H7 (cell line): ENCODE results near the gene SESN1. TPM values are rescaled to one million over a fixed set of nuclear protein-coding genes. Genes with fewer than 3 reads are reported as not detected.
"Not testable (repeated sequence)": the region's sequence is repeated elsewhere in the genome, so short reads cannot be mapped to it uniquely, and the experiment has no call there.

Experiments used
- DNase-seq: peaks from one replicate; pipeline ENCODE4 v3.0.0; 2012
- H3K27me3 ChIP-seq: 2 replicates; pipeline ENCODE4 v1.6.0; 2011; ENCODE audit warnings: mild to moderate bottlenecking, low read length; ENCODE audit not compliant: control insufficient read depth, insufficient read depth
- H3K36me3 ChIP-seq: replicated peaks from 2 replicates; pipeline ENCODE4 v1.5.1; 2011; ENCODE audit warnings: low read length; ENCODE audit not compliant: control insufficient read depth, insufficient read depth
- H3K4me3 ChIP-seq: 2 replicates; pipeline ENCODE4 v1.5.1; 2011; ENCODE audit warnings: low read depth, mild to moderate bottlenecking, control low read depth, low read length, moderate library complexity; ENCODE audit not compliant: insufficient read depth
- total RNA-seq: library from RNA; depleted of rRNA; stranded (reverse); fragments of >200 nt; shearing (Covaris generic); gene quantifications from 2 replicates; pipeline ENCODE4 v1.2.3, GENCODE V29; 2014; rRNA removed

Gene SESN1
- 10.4 and 12.8 TPM in 2 replicates for total RNA-seq

GRCh38 chr6:109094416-109095035, at the start of gene SESN1:
Gene SESN1, minus strand, starts transcription at chr6:109094846. Its CDS starts 773 bp downstream, at chr6:109094073.
- Histone ChIP-seq H3K4me3 (peak within 1 kb of the TSS; percentile 86), H3K27me3 (no peaks in the 10 kb centered on the region), H3K36me3 (no peaks in the 10 kb centered on the region)
- DNase-seq = peak; percentile 96

- no peaks in the 10 kb centered on the region for H3K36me3 ChIP-seq
- DNase-seq = no peak
- no peaks in the 10 kb centered on the region for H3K27me3 ChIP-seq
- H3K4me3 ChIP-seq = no peak overlapping the region
Observed at GRCh38 chr6:109143191-109143590, 48.5 kb upstream of the SESN1 start.

- H3K36me3 ChIP-seq, H3K27me3 ChIP-seq, DNase-seq, H3K4me3 ChIP-seq: not testable (repeated sequence)
Observed at GRCh38 chr6:109142067-109142466, 47.4 kb upstream of the SESN1 start.

- Histone ChIP-seq H3K27me3 (no peaks in the 10 kb centered on the region), H3K36me3 (no peaks in the 10 kb centered on the region), H3K4me3 (no peak overlapping the region)
- no peak for DNase-seq
Observed at GRCh38 chr6:109139109-109139508, 44.5 kb upstream of the SESN1 start.

GRCh38 chr6:109136530-109136929, 41.9 kb upstream of the SESN1 start:
- not testable (repeated sequence) for H3K27me3 ChIP-seq, DNase-seq, H3K36me3 ChIP-seq, H3K4me3 ChIP-seq

GRCh38 chr6:109136039-109136438, 41.4 kb upstream of the SESN1 start:
- H3K4me3 ChIP-seq, DNase-seq, H3K36me3 ChIP-seq, H3K27me3 ChIP-seq: not testable (repeated sequence)

GRCh38 chr6:109135600-109135999, 41.0 kb upstream of the SESN1 start:
- H3K36me3 ChIP-seq, DNase-seq, H3K27me3 ChIP-seq, H3K4me3 ChIP-seq: not testable (repeated sequence)

GRCh38 chr6:109130065-109130464, 35.4 kb upstream of the SESN1 start:
- DNase-seq = no peak
- Histone ChIP-seq H3K27me3 (no peaks in the 10 kb centered on the region), H3K36me3 (no peaks in the 10 kb centered on the region), H3K4me3 (no peak overlapping the region)

- Histone ChIP-seq H3K4me3 (no peak overlapping the region), H3K36me3 (no peaks in the 10 kb centered on the region), H3K27me3 (no peaks in the 10 kb centered on the region)
- DNase-seq = no peak
Observed at GRCh38 chr6:109125504-109125903, 30.9 kb upstream of the SESN1 start.

GRCh38 chr6:109124219-109124618, 29.6 kb upstream of the SESN1 start:
- Histone ChIP-seq H3K27me3 (no peaks in the 10 kb centered on the region), H3K36me3 (no peaks in the 10 kb centered on the region), H3K4me3 (no peak overlapping the region)
- DNase-seq = no peak

- DNase-seq = no peak
- no peaks in the 10 kb centered on the region for H3K27me3 ChIP-seq
- H3K36me3 ChIP-seq = no peaks in the 10 kb centered on the region
- no peak overlapping the region for H3K4me3 ChIP-seq
Observed at GRCh38 chr6:109121411-109121810, 26.8 kb upstream of the SESN1 start.

GRCh38 chr6:109118871-109119354, 24.3 kb upstream of the SESN1 start:
- no peak overlapping the region for H3K4me3 ChIP-seq
- no peaks in the 10 kb centered on the region for H3K27me3 ChIP-seq
- no peak for DNase-seq
- no peaks in the 10 kb centered on the region for H3K36me3 ChIP-seq

GRCh38 chr6:109118337-109118736, 23.7 kb upstream of the SESN1 start:
- H3K4me3 ChIP-seq = no peak overlapping the region
- no peaks in the 10 kb centered on the region for H3K27me3 ChIP-seq
- no peak for DNase-seq
- no peaks in the 10 kb centered on the region for H3K36me3 ChIP-seq

GRCh38 chr6:109117346-109118035, 22.8 kb upstream of the SESN1 start:
- Histone ChIP-seq H3K36me3 (no peaks in the 10 kb centered on the region), H3K4me3 (no peak overlapping the region), H3K27me3 (no peaks in the 10 kb centered on the region)
- no peak for DNase-seq

GRCh38 chr6:109112663-109113062, 18.0 kb upstream of the SESN1 start:
- H3K4me3 ChIP-seq, H3K27me3 ChIP-seq, DNase-seq, H3K36me3 ChIP-seq: not testable (repeated sequence)
